ENCODE results near the gene RNF225.
"Not testable (repeated sequence)": the region's sequence is repeated elsewhere in the genome, so short reads cannot be mapped to it uniquely, and the experiment has no call there.

RNF225 gene

GRCh38 chr19:58362272-58362994 is 33.0 kb upstream of the RNF225 start, which contains the start of gene ZNF497:
Gene ZNF497, minus strand, starts transcription at chr19:58362751. Its CDS starts 5,116 bp downstream, at chr19:58357635.
- DNase-seq (ENCODE audit: low read depth) = peak; percentile 93

- DNase-seq (ENCODE audit: low read depth) = no peak
These were observed 31.3 kb upstream of the RNF225 start for GRCh38 chr19:58364146-58364545.

GRCh38 chr19:58366585-58367430 is 28.6 kb upstream of the RNF225 start:
- no peak for DNase-seq (ENCODE audit: low read depth)

GRCh38 chr19:58367698-58368454 is 27.6 kb upstream of the RNF225 start:
- DNase-seq (ENCODE audit: low read depth) = no peak

GRCh38 chr19:58368561-58369360 is 26.7 kb upstream of the RNF225 start:
- no peak for DNase-seq (ENCODE audit: low read depth)

- DNase-seq (ENCODE audit: low read depth) = no peak
These were observed 22.9 kb upstream of the RNF225 start for GRCh38 chr19:58372311-58373133.

GRCh38 chr19:58374200-58374599 is 21.3 kb upstream of the RNF225 start:
- no peak for DNase-seq (ENCODE audit: low read depth)

GRCh38 chr19:58376724-58377123 is 18.7 kb upstream of the RNF225 start:
- not testable (repeated sequence) for DNase-seq (ENCODE audit: low read depth)

GRCh38 chr19:58379246-58379645 is 16.2 kb upstream of the RNF225 start:
- DNase-seq (ENCODE audit: low read depth) = no peak

GRCh38 chr19:58380037-58380661 is 15.3 kb upstream of the RNF225 start:
- no peak for DNase-seq (ENCODE audit: low read depth)

- DNase-seq (ENCODE audit: low read depth) = peak; percentile 97
These were observed 14.6 kb upstream of the RNF225 start, which contains the start of gene ZNF837 for GRCh38 chr19:58380662-58381459. Gene ZNF837, minus strand, starts transcription at chr19:58381030. Its CDS starts 11,698 bp downstream, at chr19:58369332.

- DNase-seq (ENCODE audit: low read depth) = no peak
These were observed 13.8 kb upstream of the RNF225 start for GRCh38 chr19:58381460-58382212.

GRCh38 chr19:58382997-58383603 is 12.4 kb upstream of the RNF225 start:
- no peak for DNase-seq (ENCODE audit: low read depth)

GRCh38 chr19:58385313-58385890 is 10.1 kb upstream of the RNF225 start:
- no peak for DNase-seq (ENCODE audit: low read depth)

- no peak for DNase-seq (ENCODE audit: low read depth)
These were observed 9.4 kb upstream of the RNF225 start for GRCh38 chr19:58385891-58386575.

- peak; percentile 94 for DNase-seq (ENCODE audit: low read depth)
These were observed 8.7 kb upstream of the RNF225 start, which contains the start of gene RPS5 for GRCh38 chr19:58386576-58387337. Gene RPS5, plus strand, starts transcription at chr19:58387269. Its CDS starts 869 bp downstream, at chr19:58388138.

All from stimulated activated CD4-positive, alpha-beta T cell treated with anti-CD3 and anti-CD28 coated beads, Interleukin-2, amount 100 ng/mL, for 4 hours (primary cell).